Ramos (cell line): ENCODE results near the gene KCNJ1.

Source experiments
- in situ Hi-C: fragments of 300-500 bp; cut with MboI; formaldehyde crosslinking; loops from one replicate; pipeline ENCODE4 v1.14.3; 2022; ENCODE audit warnings: low sequenced_read_pairs; ENCODE audit not compliant: unreplicated experiment

Gene KCNJ1

GRCh38 chr11:128884703-128885338, 17.7 kb upstream of the KCNJ1 start:
- in situ Hi-C loops, result loop anchor here (5.0 kb wide), 1 partner anchor 67 kb away; no protein-coding TSS in a partner anchor

DNA sequence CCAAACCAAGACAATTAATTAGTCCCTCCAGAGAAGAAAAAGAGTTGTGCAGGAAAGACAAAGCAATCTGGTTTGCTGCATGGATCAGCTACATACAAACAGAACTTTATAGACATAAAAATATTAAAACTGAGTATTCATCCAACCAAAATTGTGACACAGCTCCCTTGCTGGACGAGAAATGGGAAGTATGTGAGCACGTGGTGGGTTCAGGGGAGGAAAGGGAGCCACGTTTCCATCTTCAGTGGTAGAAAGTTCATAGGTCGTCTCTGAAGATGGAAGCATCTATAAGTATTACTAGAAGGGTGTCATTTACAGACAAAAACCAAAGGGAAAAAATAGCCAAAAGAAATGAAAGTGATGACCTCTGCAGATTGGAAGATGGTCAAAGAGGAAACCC, 17.0 kb upstream of the KCNJ1 start:
- in situ Hi-C loops, result loop anchor here (5.0 kb wide), 1 partner anchor 68 kb away; no protein-coding TSS in a partner anchor

DNA sequence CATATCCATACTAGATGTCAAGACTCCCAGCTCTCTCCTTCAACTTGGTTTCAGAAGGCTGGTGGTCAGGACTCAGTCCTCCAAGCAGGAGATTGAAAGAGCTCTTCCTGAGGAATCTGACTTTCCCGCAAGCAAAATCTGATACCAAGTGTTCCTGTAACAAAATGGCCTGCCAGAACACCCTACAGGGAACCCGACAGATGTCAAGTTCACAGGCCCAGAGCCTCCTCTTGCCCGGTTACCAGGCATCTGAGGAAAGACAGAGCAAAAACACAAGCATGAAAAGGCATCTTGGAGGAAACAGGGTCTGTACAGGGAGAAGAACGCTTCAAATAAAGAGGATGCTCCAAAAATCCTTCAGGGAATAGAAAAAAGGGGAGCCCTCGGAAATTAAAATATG, 15.4 kb upstream of the KCNJ1 start:
- in situ Hi-C loops, result loop anchor here (5.0 kb wide), 1 partner anchor 70 kb away; no protein-coding TSS in a partner anchor

GRCh38 chr11:128881221-128881620, 14.1 kb upstream of the KCNJ1 start:
- in situ Hi-C loops, result loop anchor here (5.0 kb wide), 1 partner anchor 71 kb away; no protein-coding TSS in a partner anchor

DNA sequence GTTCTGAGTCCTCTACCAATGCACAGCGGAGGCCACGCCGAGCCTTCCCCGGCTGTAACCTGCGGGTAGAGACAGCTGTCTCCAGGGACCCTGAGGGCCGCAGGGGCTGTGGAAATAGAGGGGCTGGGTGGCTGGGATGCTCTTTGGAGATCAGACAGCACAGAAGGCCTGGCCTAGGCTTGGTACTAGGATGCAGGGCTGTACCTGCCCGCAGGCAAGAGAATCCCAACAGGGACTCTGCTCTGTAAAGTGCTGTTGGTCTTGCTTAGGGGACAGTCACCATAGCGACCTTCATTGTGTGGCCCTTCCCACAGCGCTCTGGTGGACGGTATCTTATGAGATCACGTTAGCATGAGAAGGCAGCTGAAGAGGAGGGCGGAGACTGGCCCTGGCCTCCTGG, 12.7 kb upstream of the KCNJ1 start:
- in situ Hi-C loops, result loop anchor here (5.0 kb wide), 1 partner anchor 72 kb away; no protein-coding TSS in a partner anchor

DNA sequence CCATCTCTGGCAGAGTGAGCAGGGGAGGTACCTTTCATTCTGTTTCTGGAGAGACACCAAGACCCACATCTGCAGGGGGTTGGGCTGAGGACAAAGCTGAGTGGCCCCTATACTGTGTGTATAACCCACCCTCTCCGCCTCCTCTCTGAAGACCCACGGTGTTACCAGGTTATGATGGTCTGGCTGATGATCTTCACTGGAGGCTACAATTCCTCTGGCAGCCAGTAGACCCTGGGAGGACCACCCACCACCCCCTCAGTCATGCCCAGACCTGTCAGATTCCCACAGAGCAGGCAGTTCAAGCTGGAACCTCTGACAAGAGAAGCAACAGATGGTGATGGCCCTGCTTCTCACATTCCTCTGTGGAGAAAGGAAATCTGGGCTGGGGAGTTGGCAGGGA, 11.4 kb upstream of the KCNJ1 start:
- in situ Hi-C loops, result no loop called here

GRCh38 chr11:128877726-128878125, 10.6 kb upstream of the KCNJ1 start:
- in situ Hi-C loops, result no loop called here

GRCh38 chr11:128876133-128876650, 9.1 kb upstream of the KCNJ1 start:
- in situ Hi-C loops, result no loop called here

DNA sequence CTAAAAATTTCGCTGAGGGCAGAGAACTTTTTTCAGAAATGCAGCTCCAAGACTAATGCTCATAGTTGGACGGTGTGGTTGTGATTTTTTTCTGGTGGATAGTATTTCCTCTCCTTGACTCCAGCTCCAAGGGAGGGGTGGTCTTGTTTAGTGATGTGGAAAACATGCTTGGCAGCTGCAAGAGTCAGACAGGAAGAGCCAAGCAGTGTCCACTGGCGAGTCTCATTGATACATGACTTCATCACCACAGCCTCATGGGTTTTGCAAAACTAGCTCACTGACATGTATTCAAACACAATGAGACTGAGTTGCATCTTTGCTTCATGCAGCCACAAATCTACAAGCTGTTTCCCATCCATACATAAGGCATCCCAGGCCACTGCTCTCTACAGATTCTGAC, 7.3 kb upstream of the KCNJ1 start:
- in situ Hi-C loops, result no loop called here

GRCh38 chr11:128872594-128872993, 5.5 kb upstream of the KCNJ1 start:
- in situ Hi-C loops, result no loop called here

DNA sequence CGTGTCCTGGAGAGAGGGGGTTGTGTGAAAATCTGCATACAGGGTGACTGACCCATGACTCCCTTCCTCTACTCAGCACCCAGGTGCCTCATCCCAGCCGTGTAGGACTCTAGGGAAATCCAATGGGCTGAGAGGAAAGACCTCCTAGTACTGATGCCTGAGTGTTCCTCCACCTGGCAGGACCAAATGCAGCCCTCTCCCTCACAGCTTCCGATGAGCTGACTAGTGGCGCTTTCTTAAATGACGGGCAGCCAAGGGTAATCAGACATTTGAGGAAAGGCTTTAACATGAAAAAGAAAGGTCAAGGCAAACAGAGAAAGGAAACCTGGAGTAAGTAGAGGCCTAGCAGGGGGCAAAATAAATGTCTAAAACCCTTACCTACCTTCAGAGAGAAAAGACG, 5.0 kb upstream of the KCNJ1 start:
- in situ Hi-C loops, result no loop called here

- in situ Hi-C loops, result no loop called here
Observed at GRCh38 chr11:128871168-128871610, 4.1 kb upstream of the KCNJ1 start.

- in situ Hi-C loops, result no loop called here
Observed at GRCh38 chr11:128868841-128869671, 2.0 kb upstream of the KCNJ1 start.

DNA sequence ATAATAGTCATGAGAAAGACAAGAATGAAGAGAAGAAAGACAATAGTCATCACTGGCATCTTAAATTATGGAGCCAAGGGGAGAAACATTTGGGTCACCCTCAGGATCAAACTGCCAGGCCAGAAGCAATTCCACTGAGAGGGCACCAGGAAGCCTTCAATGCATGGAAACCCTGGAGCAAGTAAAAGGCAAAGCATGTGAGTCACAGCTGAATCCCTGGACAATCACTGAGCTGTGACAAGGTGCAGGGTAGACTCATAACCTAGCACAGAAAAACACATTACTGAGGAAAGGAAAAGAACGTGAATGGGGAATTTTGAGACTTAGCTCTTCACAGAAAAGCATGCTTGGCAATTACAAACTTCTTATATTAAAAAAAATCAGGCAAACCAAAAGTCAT, 1.6 kb downstream of the KCNJ1 start:
- in situ Hi-C loops, result no loop called here

DNA sequence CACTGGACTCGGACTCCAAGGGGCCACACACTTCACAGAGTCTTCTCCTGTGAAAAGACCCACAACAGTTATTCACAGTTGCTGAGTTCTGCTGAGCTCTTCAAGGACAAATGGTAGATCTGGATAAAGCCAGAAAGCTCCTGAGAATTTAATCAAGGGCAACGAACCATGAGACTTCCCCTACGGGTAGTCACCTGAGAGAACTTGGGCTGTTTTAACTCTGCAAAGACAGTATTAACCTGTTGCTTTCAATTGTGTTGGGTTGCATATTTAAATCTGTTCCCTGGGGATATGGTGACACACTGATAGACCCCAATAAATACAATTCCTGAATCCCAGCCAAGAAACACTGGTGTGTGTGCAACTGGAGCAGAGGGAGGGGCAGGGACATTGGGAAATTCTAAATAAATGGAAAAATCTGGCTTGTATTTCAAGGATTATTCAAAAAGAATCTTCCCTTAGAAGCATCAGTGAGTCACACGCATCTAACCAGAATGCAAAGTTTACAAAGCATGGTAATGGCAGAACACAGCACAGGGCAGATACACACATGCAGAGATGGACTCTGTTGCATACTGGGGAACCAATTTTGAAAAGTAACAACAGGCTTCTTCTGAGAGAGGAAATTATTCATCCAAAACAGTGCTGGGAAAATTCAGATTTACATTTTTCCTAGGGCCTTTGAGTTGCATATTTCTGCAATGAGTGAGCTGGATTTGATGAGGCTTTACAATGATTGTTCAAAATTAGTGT, 4.0 kb downstream of the KCNJ1 start:
- in situ Hi-C loops, result no loop called here

GRCh38 chr11:128862406-128862805, 4.7 kb downstream of the KCNJ1 start:
- in situ Hi-C loops, result no loop called here

DNA sequence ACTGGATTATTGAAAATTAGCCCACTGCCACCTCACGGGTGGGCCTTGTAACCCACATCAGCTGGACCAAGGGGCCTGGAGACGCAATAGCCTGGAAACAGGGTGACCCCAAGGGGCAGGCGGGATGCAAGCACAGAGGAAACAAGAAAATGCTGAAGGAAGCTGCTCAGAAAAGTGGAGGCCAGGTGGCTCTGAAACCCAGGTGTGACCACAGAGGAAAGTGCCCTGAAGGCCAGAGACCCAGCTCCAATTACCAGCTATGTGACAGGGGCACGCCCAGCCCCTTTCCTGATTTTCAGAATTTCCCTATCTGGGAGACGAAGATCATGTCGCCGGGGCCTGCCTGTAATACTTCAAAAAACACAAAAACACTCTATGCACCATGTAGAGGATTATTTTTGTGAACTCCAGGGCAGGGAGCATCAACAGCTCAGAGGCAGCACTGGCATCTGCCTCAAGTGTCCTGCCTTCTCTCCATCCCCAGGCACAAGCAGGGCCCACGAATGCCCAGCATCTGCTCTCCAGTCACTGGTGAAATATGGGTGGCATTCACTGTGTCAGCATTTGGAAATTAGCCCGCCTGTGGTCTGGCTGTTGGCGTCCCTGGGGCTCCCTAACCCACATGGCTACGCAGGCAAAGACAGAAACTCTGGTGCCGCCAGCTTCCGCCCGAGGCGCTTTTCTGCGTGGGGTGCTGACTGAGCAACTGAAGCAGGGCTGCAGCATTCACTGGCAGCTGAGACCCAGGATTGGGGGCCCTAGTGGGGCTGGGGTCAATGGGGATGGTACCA, 6.3 kb downstream of the KCNJ1 start:
- in situ Hi-C loops, result no loop called here

GRCh38 chr11:128859563-128860441, 7.3 kb downstream of the KCNJ1 start:
- in situ Hi-C loops, result loop anchor here (10.0 kb wide), 1 partner anchor 575 kb away; no protein-coding TSS in a partner anchor

- in situ Hi-C loops, result loop anchor here (10.0 kb wide), 1 partner anchor 573 kb away; no protein-coding TSS in a partner anchor
Observed at GRCh38 chr11:128857341-128857740, 9.8 kb downstream of the KCNJ1 start.
